Globus pallidus (tissue), 1 donor: Measurements from ENCODE around the gene PYGM.

Source experiments
- DNase-seq: peaks from one replicate; pipeline ENCODE4 v3.0.0-alpha.2; 2015; ENCODE audit warnings: low spot score

PYGM gene

GRCh38 chr11:64735725-64736259 lies 24.0 kb downstream of the PYGM start:
- DNase-seq, result no peak

- no peak for DNase-seq
These were observed 24.7 kb downstream of the PYGM start for GRCh38 chr11:64734811-64735724.

- no peak for DNase-seq
These were observed 28.2 kb downstream of the PYGM start for GRCh38 chr11:64731601-64732000.

- DNase-seq, result no peak
These were observed 29.9 kb downstream of the PYGM start for GRCh38 chr11:64729851-64730382.

- DNase-seq, result no peak
These were observed 30.9 kb downstream of the PYGM start for GRCh38 chr11:64728757-64729365.

- DNase-seq, result no peak
These were observed 32.8 kb downstream of the PYGM start for GRCh38 chr11:64726867-64727530.

- no peak for DNase-seq
These were observed 33.5 kb downstream of the PYGM start for GRCh38 chr11:64726211-64726641.

- no peak for DNase-seq
These were observed 34.8 kb downstream of the PYGM start for GRCh38 chr11:64724863-64725532.

GRCh38 chr11:64723907-64724862 lies 35.6 kb downstream of the PYGM start:
- DNase-seq, result no peak

GRCh38 chr11:64723117-64723906 lies 36.5 kb downstream of the PYGM start, which contains the start of gene NRXN2:
TSS of gene NRXN2 (minus strand) at chr11:64723197. CDS start at chr11:64713699, 9,498 bp downstream.
- peak; percentile 96 for DNase-seq

GRCh38 chr11:64722141-64723065 lies 37.4 kb downstream of the PYGM start:
- DNase-seq, result no peak

GRCh38 chr11:64721359-64721699 lies 38.4 kb downstream of the PYGM start:
- DNase-seq, result no peak

- no peak for DNase-seq
These were observed 39.0 kb downstream of the PYGM start for GRCh38 chr11:64720640-64721358.

GRCh38 chr11:64720167-64720566 lies 39.6 kb downstream of the PYGM start:
- no peak for DNase-seq

GRCh38 chr11:64719406-64719805 lies 40.4 kb downstream of the PYGM start:
- DNase-seq, result no peak

GRCh38 chr11:64718780-64719124 lies 41.0 kb downstream of the PYGM start:
- no peak for DNase-seq

- no peak for DNase-seq
These were observed 41.5 kb downstream of the PYGM start for GRCh38 chr11:64718084-64718779.

- no peak for DNase-seq
These were observed 42.6 kb downstream of the PYGM start for GRCh38 chr11:64717268-64717578.
